SK-N-SH treated with all-trans-retinoic acid at 6 μM for 48 hours (cell line): ENCODE results near the gene PPP2R1B.

ENCODE experiments used
- ATAC-seq: fragments of 200-7000 bp; cut with Tn5 transposase; 3 replicates; pipeline ENCODE4 v1.9.1; 2020; ENCODE audit warnings: mild to moderate bottlenecking, moderate library complexity
- ARNTL ChIP-seq: fragments of 450-650 bp; formaldehyde crosslinking; IDR thresholded peaks from 2 replicates; pipeline ENCODE4 v1.5.0; 2020; ENCODE audit warnings: low read depth, mild to moderate bottlenecking, moderate library complexity, borderline replicate concordance
- BACH2 ChIP-seq: fragments of 250-450 bp; sonication (Bioruptor Pico); IDR thresholded peaks from 2 replicates; pipeline ENCODE4 v1.9.0; 2021; ENCODE audit warnings: mild to moderate bottlenecking, borderline replicate concordance
- CSDC2 ChIP-seq: fragments of 250-450 bp; sonication (Bioruptor Pico); IDR thresholded peaks from 2 replicates; pipeline ENCODE4 v1.5.0; 2020; ENCODE audit warnings: mild to moderate bottlenecking, moderate library complexity
- ESRRG ChIP-seq: fragments of 250-450 bp; sonication (Bioruptor Pico); IDR thresholded peaks from 2 replicates; pipeline ENCODE4 v1.6.1; 2021; ENCODE audit warnings: mild to moderate bottlenecking
- ISL1 ChIP-seq: fragments of 250-450 bp; sonication (Bioruptor Pico); IDR thresholded peaks from 2 replicates; pipeline ENCODE4 v2.1.2; 2022; ENCODE audit warnings: mild to moderate bottlenecking, moderate library complexity
- PPARA ChIP-seq: fragments of 250-450 bp; sonication (Bioruptor Pico); IDR thresholded peaks from 2 replicates; pipeline ENCODE4 v1.5.0; 2020; ENCODE audit warnings: mild to moderate bottlenecking, borderline replicate concordance
- RARB ChIP-seq: fragments of 250-450 bp; sonication (Bioruptor Pico); IDR thresholded peaks from 2 replicates; pipeline ENCODE4 v1.8.0; 2021; ENCODE audit warnings: mild to moderate bottlenecking, moderate library complexity
- SNAI2 ChIP-seq: fragments of 250-450 bp; sonication (Bioruptor Pico); IDR thresholded peaks from 2 replicates; pipeline ENCODE4 v1.5.0; 2020; ENCODE audit warnings: mild to moderate bottlenecking, moderate library complexity
- TCF4 ChIP-seq: fragments of 250-450 bp; sonication (Bioruptor Pico); IDR thresholded peaks from 2 replicates; pipeline ENCODE4 v1.8.0; 2021; ENCODE audit warnings: mild to moderate bottlenecking, moderate library complexity, borderline replicate concordance
- TOX ChIP-seq: fragments of 250-450 bp; sonication (Bioruptor Pico); IDR thresholded peaks from 2 replicates; pipeline ENCODE4 v1.8.0; 2021; ENCODE audit warnings: mild to moderate bottlenecking, moderate library complexity, borderline replicate concordance
- ZC3H10 ChIP-seq: fragments of 250-450 bp; sonication (Bioruptor Pico); IDR thresholded peaks from 2 replicates; pipeline ENCODE4 v1.5.1; 2021; ENCODE audit warnings: mild to moderate bottlenecking, moderate library complexity
- ZFP3 ChIP-seq: fragments of 250-450 bp; sonication (Bioruptor Pico); IDR thresholded peaks from 2 replicates; pipeline ENCODE4 v1.5.0; 2020; ENCODE audit warnings: mild to moderate bottlenecking, moderate library complexity
- ZFP30 ChIP-seq: fragments of 450-650 bp; formaldehyde crosslinking; IDR thresholded peaks from 2 replicates; pipeline ENCODE4 v1.5.0; 2022; ENCODE audit warnings: mild to moderate bottlenecking, moderate library complexity
- ZNF70 ChIP-seq: fragments of 450-650 bp; formaldehyde crosslinking; IDR thresholded peaks from 2 replicates; pipeline ENCODE4 v1.5.0; 2020; ENCODE audit warnings: mild to moderate bottlenecking, moderate library complexity
- ZNF8 ChIP-seq: fragments of 450-650 bp; formaldehyde crosslinking; IDR thresholded peaks from 2 replicates; pipeline ENCODE4 v1.5.0; 2020; ENCODE audit warnings: mild to moderate bottlenecking, moderate library complexity
- TF ChIP-seq, protein P1 (sequence below): fragments of 250-450 bp; sonication (Bioruptor Pico); IDR thresholded peaks from 2 replicates; pipeline ENCODE4 v1.8.0; 2021; ENCODE audit warnings: low read depth, mild to moderate bottlenecking, moderate library complexity, borderline replicate concordance
- TF ChIP-seq, protein P2 (sequence below): fragments of 250-450 bp; sonication (Bioruptor Pico); IDR thresholded peaks from 2 replicates; pipeline ENCODE4 v1.5.1; 2021; ENCODE audit warnings: mild to moderate bottlenecking, moderate library complexity
- TF ChIP-seq, protein P3 (sequence below): fragments of 250-450 bp; sonication (Bioruptor Pico); IDR thresholded peaks from 2 replicates; pipeline ENCODE4 v1.8.0; 2020; ENCODE audit warnings: mild to moderate bottlenecking, moderate library complexity, borderline replicate concordance
- TF ChIP-seq, protein P4 (sequence below): fragments of 250-450 bp; sonication (Bioruptor Pico); IDR thresholded peaks from 2 replicates; pipeline ENCODE4 v1.5.0; 2020; ENCODE audit warnings: mild to moderate bottlenecking, moderate library complexity
- TF ChIP-seq, protein P5 (sequence below): fragments of 250-450 bp; sonication (Bioruptor Pico); IDR thresholded peaks from 2 replicates; pipeline ENCODE4 v1.5.1; 2020; ENCODE audit warnings: low read depth, mild to moderate bottlenecking, moderate library complexity

The PPP2R1B gene

DNA sequence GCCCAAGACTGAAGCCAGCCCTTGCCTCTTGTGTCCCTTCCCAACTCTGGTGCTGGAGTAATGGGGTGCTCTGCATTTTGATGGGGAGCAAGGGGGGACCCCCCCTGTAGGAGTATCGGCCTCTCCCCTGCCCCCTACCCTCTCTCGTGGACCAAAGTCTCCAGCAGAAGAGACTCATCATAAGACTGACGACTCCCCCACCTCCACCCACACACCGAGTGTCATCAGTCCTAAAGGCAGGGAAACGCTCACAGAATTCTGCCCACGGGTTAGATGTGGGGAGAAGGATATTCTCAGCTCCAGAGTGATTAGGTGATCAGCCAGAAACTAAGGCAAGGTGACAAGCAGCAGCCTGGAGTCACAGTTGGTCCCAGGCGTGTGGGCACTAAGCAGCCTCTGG, 38.8 kb downstream of the PPP2R1B start:
- TF ChIP-seq ZFP30 = no peak
- no peak for TF ChIP-seq ARNTL (CRISPR knock-in tag)
- TF ChIP-seq CSDC2 (CRISPR knock-in tag) = no peak
- no peak for TF ChIP-seq ZFP3 (CRISPR knock-in tag)
- TF ChIP-seq, protein P1, sequence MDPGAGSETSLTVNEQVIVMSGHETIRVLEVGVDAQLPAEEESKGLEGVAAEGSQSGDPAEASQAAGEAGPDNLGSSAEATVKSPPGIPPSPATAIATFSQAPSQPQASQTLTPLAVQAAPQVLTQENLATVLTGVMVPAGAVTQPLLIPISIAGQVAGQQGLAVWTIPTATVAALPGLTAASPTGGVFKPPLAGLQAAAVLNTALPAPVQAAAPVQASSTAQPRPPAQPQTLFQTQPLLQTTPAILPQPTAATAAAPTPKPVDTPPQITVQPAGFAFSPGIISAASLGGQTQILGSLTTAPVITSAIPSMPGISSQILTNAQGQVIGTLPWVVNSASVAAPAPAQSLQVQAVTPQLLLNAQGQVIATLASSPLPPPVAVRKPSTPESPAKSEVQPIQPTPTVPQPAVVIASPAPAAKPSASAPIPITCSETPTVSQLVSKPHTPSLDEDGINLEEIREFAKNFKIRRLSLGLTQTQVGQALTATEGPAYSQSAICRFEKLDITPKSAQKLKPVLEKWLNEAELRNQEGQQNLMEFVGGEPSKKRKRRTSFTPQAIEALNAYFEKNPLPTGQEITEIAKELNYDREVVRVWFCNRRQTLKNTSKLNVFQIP (CRISPR knock-in tag) = no peak
- no peak for TF ChIP-seq TCF4 (CRISPR knock-in tag)
- TF ChIP-seq, protein P2, sequence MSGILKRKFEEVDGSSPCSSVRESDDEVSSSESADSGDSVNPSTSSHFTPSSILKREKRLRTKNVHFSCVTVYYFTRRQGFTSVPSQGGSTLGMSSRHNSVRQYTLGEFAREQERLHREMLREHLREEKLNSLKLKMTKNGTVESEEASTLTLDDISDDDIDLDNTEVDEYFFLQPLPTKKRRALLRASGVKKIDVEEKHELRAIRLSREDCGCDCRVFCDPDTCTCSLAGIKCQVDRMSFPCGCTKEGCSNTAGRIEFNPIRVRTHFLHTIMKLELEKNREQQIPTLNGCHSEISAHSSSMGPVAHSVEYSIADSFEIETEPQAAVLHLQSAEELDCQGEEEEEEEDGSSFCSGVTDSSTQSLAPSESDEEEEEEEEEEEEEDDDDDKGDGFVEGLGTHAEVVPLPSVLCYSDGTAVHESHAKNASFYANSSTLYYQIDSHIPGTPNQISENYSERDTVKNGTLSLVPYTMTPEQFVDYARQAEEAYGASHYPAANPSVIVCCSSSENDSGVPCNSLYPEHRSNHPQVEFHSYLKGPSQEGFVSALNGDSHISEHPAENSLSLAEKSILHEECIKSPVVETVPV (CRISPR knock-in tag) = no peak
- ATAC-seq = no peak

DNA sequence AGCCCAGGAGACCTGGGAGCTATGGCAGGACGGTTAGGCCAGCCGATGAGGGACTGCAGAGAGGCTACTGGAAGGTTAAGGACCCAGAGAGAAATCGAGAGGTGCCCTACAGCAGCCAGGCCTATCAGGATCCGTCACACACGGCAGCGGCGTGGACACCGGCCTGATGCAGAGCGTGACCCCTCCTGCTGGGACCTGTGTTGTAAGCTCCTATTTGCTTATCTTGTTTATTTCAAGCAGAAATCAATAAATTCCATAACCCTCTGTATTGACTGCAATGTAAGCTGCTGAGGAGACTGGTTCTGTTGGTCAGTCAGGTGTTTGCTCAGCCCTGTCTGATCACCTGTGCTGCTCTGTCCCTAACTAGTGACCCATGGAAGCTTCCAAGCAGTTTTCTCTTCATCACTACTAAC, 39.9 kb downstream of the PPP2R1B start:
- TF ChIP-seq ARNTL (CRISPR knock-in tag) (no peak), ZNF8 (CRISPR knock-in tag) (no peak), ZNF70 (CRISPR knock-in tag) (no peak), CSDC2 (CRISPR knock-in tag) (no peak), ZC3H10 (CRISPR knock-in tag) (no peak), SNAI2 (no peak), ESRRG (CRISPR knock-in tag) (no peak), PPARA (CRISPR knock-in tag) (no peak), ZFP30 (no peak), RARB (no peak), ISL1 (CRISPR knock-in tag) (no peak), BACH2 (no peak), TCF4 (CRISPR knock-in tag) (no peak), TOX (CRISPR knock-in tag) (no peak), ZFP3 (CRISPR knock-in tag) (no peak)
- TF ChIP-seq, protein P3, sequence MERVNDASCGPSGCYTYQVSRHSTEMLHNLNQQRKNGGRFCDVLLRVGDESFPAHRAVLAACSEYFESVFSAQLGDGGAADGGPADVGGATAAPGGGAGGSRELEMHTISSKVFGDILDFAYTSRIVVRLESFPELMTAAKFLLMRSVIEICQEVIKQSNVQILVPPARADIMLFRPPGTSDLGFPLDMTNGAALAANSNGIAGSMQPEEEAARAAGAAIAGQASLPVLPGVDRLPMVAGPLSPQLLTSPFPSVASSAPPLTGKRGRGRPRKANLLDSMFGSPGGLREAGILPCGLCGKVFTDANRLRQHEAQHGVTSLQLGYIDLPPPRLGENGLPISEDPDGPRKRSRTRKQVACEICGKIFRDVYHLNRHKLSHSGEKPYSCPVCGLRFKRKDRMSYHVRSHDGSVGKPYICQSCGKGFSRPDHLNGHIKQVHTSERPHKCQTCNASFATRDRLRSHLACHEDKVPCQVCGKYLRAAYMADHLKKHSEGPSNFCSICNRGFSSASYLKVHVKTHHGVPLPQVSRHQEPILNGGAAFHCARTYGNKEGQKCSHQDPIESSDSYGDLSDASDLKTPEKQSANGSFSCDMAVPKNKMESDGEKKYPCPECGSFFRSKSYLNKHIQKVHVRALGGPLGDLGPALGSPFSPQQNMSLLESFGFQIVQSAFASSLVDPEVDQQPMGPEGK = no peak
- TF ChIP-seq, protein P4, sequence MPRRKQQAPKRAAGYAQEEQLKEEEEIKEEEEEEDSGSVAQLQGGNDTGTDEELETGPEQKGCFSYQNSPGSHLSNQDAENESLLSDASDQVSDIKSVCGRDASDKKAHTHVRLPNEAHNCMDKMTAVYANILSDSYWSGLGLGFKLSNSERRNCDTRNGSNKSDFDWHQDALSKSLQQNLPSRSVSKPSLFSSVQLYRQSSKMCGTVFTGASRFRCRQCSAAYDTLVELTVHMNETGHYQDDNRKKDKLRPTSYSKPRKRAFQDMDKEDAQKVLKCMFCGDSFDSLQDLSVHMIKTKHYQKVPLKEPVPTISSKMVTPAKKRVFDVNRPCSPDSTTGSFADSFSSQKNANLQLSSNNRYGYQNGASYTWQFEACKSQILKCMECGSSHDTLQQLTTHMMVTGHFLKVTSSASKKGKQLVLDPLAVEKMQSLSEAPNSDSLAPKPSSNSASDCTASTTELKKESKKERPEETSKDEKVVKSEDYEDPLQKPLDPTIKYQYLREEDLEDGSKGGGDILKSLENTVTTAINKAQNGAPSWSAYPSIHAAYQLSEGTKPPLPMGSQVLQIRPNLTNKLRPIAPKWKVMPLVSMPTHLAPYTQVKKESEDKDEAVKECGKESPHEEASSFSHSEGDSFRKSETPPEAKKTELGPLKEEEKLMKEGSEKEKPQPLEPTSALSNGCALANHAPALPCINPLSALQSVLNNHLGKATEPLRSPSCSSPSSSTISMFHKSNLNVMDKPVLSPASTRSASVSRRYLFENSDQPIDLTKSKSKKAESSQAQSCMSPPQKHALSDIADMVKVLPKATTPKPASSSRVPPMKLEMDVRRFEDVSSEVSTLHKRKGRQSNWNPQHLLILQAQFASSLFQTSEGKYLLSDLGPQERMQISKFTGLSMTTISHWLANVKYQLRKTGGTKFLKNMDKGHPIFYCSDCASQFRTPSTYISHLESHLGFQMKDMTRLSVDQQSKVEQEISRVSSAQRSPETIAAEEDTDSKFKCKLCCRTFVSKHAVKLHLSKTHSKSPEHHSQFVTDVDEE (CRISPR knock-in tag) = no peak
- TF ChIP-seq, protein P2 (CRISPR knock-in tag) = no peak
- TF ChIP-seq, protein P1 (CRISPR knock-in tag) = no peak
- TF ChIP-seq, protein P5, sequence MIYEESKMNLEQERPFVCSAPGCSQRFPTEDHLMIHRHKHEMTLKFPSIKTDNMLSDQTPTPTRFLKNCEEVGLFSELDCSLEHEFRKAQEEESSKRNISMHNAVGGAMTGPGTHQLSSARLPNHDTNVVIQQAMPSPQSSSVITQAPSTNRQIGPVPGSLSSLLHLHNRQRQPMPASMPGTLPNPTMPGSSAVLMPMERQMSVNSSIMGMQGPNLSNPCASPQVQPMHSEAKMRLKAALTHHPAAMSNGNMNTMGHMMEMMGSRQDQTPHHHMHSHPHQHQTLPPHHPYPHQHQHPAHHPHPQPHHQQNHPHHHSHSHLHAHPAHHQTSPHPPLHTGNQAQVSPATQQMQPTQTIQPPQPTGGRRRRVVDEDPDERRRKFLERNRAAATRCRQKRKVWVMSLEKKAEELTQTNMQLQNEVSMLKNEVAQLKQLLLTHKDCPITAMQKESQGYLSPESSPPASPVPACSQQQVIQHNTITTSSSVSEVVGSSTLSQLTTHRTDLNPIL (CRISPR knock-in tag) = no peak
- no peak for ATAC-seq
